HG02763 (cell line): Measurements from ENCODE around the gene GPR101.
"Not testable (repeated sequence)": the region's sequence is repeated elsewhere in the genome, so short reads cannot be mapped to it uniquely, and the experiment has no call there.

Experiments used
- ATAC-seq: cut with Tn5 transposase; IDR thresholded peaks from one replicate; pipeline ENCODE4 v1.9.1; 2021; ENCODE audit warnings: mild to moderate bottlenecking, moderate library complexity; ENCODE audit not compliant: unreplicated experiment

The GPR101 gene

DNA sequence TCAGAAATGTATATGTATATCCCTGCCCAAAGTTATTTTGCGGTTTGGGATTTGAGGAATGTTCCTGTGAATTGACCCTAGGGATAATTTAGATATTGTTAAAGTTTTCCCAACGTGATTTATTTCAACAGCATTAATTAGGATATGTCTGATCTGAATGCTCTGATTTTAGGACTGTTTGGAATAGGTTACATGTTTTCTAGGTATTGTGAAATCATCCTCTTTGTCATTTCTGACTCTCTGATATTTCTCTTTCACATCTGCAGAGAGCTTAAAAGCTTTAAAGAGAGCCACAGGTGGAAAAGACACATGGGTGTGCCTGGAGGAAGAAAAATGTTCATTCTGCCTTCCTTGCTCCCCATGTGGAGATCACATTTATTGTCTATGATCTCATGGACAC is 5.1 kb downstream of the GPR101 start:
- ATAC-seq = no peak

DNA sequence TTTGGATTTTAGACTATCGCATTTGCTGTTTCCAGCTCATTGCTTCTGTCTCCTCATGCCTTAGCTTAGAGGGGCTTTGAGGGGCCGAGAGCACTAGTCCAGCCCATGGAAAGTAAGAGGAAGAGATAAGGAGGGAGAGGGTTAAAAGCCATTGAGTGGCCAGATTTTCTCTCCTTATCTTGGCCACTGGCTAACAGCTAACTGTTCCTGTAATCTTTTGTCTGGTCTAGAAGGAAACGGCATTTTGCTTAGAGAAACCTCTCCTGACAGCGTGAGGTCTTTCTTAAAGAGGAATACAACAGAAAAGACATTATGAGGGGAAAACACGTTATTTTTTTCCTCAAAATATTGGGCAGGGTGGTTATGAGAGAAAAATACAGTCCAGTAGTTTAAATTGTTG is 7.9 kb downstream of the GPR101 start:
- no peak for ATAC-seq

DNA sequence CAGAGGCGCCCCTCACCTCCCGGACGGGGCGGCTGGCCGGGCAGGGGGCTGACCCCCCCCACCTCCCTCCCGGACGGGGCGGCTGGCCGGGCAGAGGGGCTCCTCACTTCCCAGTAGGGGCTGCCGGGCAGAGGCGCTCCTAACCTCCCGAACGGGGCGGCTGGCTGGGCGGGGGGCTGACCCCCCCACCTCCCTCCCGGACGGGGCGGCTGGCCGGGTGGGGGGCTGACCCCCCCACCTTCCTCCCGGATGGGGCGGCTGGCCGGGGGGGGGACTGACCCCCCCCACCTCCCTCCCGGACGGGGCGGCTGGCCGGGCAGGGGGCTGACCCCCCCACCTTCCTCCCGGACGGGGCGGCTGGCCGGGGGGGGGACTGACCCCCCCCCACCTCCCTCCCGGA is 33.6 kb downstream of the GPR101 start:
- ATAC-seq = not testable (repeated sequence)

DNA sequence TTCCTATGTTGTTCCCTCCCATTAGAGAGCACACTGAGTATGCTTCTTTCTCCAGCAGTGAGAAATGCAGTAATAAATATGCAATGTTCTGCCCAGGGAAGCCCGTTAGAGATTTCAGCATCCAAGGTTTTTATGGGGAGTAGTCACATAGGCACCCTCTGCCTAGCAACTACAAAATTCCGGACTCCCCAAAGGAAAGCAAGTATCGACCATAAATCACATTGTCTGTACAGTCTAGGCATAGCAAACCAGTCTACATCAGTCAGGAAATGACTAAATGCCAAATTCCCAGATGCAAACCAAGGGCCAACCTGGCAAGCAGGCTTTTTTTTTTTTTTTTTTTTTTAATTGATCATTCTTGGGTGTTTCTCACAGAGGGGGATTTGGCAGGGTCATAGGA is 34.8 kb downstream of the GPR101 start:
- no peak for ATAC-seq
